NT2/D1 (cell line): Measurements from ENCODE around the gene NUDT17.

Experiments
- YY1 ChIP-seq: IDR thresholded peaks from 2 replicates; pipeline ENCODE4 v1.6.1; 2011; ENCODE audit not compliant: insufficient read length, insufficient read depth
- ZNF274 ChIP-seq: IDR thresholded peaks from 2 replicates; pipeline ENCODE4 v1.6.1; 2011; ENCODE audit warnings: mild to moderate bottlenecking, low read depth, low read length

DNA sequence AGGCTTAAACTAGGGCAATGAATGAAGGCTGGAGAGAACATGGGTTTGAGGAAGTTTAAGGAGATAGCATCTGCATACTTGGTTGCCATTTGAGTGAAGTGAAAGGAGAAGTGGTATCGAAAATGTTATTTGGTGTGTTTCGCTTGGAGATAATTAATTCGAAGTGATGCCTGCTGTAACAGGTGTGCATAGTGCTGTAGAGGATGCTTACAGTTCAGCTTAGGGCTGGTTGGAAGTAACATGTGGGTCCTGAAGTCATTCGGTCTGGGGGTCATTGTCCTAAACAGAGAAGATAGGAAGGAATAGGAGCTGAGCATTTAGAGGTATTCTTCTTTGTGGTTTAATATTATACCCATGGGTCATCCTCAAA lies 301 bp upstream of the NUDT17 start:
- TF ChIP-seq YY1 (no peak), ZNF274 (no peak)
